ENCODE results near the gene RPS18.
A peak's percentile ranks its signal among the peaks of the same experiment; 100 is the strongest.

The RPS18 gene

GRCh38 chr6:33241968-33242367 is 29.9 kb upstream of the RPS18 start:
- in situ Hi-C loops (cut with MboI; ENCODE audit: low sequenced_read_pairs, unreplicated experiment), result loop anchor here (25.0 kb wide), 1 partner anchor 230 kb away; the partner anchor contains the start of gene HLA-DOA
- DNase-seq (ENCODE audit: low spot score), result no peak
- no peak for TF ChIP-seq CTCF (IDR thresholded peaks at IDR 0.05; ENCODE audit: borderline replicate concordance, control extremely low read depth, extremely low read depth, insufficient read depth, missing control alignments)

- in situ Hi-C loops (cut with MboI; ENCODE audit: low sequenced_read_pairs, unreplicated experiment), result loop anchor here (25.0 kb wide), 1 partner anchor 231 kb away; the partner anchor contains the start of gene HLA-DOA
- no peak for TF ChIP-seq CTCF (IDR thresholded peaks at IDR 0.05; ENCODE audit: borderline replicate concordance, control extremely low read depth, extremely low read depth, insufficient read depth, missing control alignments)
- no peak for DNase-seq (ENCODE audit: low spot score)
These were observed 28.4 kb upstream of the RPS18 start for GRCh38 chr6:33243476-33243875.

GRCh38 chr6:33247977-33248642 is 23.8 kb upstream of the RPS18 start:
- TF ChIP-seq CTCF (IDR thresholded peaks at IDR 0.05; ENCODE audit: borderline replicate concordance, control extremely low read depth, extremely low read depth, insufficient read depth, missing control alignments), result peak; percentile 93
- peak; percentile 84 for DNase-seq (ENCODE audit: low spot score)
- in situ Hi-C loops (cut with MboI; ENCODE audit: low sequenced_read_pairs, unreplicated experiment), result loop anchor here (25.0 kb wide), 1 partner anchor 236 kb away; the partner anchor contains the start of gene HLA-DOA

- in situ Hi-C loops (cut with MboI; ENCODE audit: low sequenced_read_pairs, unreplicated experiment), result loop anchor here (25.0 kb wide), 1 partner anchor 236 kb away; the partner anchor contains the start of gene HLA-DOA
- TF ChIP-seq CTCF (IDR thresholded peaks at IDR 0.05; ENCODE audit: borderline replicate concordance, control extremely low read depth, extremely low read depth, insufficient read depth, missing control alignments), result no peak
- peak; percentile 30 for DNase-seq (ENCODE audit: low spot score)
These were observed 23.3 kb upstream of the RPS18 start for GRCh38 chr6:33248643-33248931.

GRCh38 chr6:33248932-33249731 is 22.7 kb upstream of the RPS18 start:
- in situ Hi-C loops (cut with MboI; ENCODE audit: low sequenced_read_pairs, unreplicated experiment), result loop anchor here (25.0 kb wide), 1 partner anchor 237 kb away; the partner anchor contains the start of gene HLA-DOA
- TF ChIP-seq CTCF (IDR thresholded peaks at IDR 0.05; ENCODE audit: borderline replicate concordance, control extremely low read depth, extremely low read depth, insufficient read depth, missing control alignments), result peak; percentile 2
- DNase-seq (ENCODE audit: low spot score), result peak; percentile 93

- in situ Hi-C loops (cut with MboI; ENCODE audit: low sequenced_read_pairs, unreplicated experiment), result loop anchor here (25.0 kb wide), 1 partner anchor 238 kb away; the partner anchor contains the start of gene HLA-DOA
- no peak for TF ChIP-seq CTCF (IDR thresholded peaks at IDR 0.05; ENCODE audit: borderline replicate concordance, control extremely low read depth, extremely low read depth, insufficient read depth, missing control alignments)
- peak; percentile 18 for DNase-seq (ENCODE audit: low spot score)
These were observed 21.9 kb upstream of the RPS18 start for GRCh38 chr6:33249732-33250630.

Measured in GM13976 (cell line).